Keratinocyte (primary cell): Measurements from ENCODE around the gene CENPS. TPM values are rescaled to one million over a fixed set of nuclear protein-coding genes. Genes with fewer than 3 reads are reported as not detected.
A peak's percentile ranks its signal among the peaks of the same experiment; 100 is the strongest.

Experiments
- DNase-seq: peaks from one replicate; pipeline ENCODE4 v3.0.0-alpha.2; 2011; ENCODE audit warnings: low read depth, missing footprints, low spot score
- FAIRE-seq: peaks from 2 replicates; lab custom pipeline; 2011; peaks lifted over from hg19 to GRCh38; lab: Jason Lieb, UNC
- H2AFZ ChIP-seq: 2 replicates; pipeline ENCODE4 v1.6.0; 2012; ENCODE audit warnings: low read length, control low read depth, inconsistent platforms; ENCODE audit not compliant: control insufficient read depth
- H3K27ac ChIP-seq: 2 replicates; pipeline ENCODE4 v1.5.1; 2011; ENCODE audit warnings: low read length; ENCODE audit not compliant: control insufficient read depth, insufficient read depth
- H3K27me3 ChIP-seq: 3 replicates; pipeline ENCODE4 v1.6.0; 2011; ENCODE audit warnings: low read length; ENCODE audit not compliant: control insufficient read depth, insufficient read depth; ENCODE audit errors: extremely low read depth
- H3K36me3 ChIP-seq, 2 experiments: 2 replicates in 1 of 2; 3 replicates in 1 of 2; pipeline ENCODE4 v1.5.1; 2011; ENCODE audit warnings: low read length in 2 of 2, mild to moderate bottlenecking in 1 of 2; ENCODE audit not compliant: control insufficient read depth in 2 of 2, insufficient read depth in 2 of 2; ENCODE audit errors: extremely low read depth in 1 of 2
- H3K4me1 ChIP-seq: 3 replicates; pipeline ENCODE4 v1.5.1; 2011; ENCODE audit warnings: low read length; ENCODE audit not compliant: control insufficient read depth, insufficient read depth; ENCODE audit errors: extremely low read depth
- H3K4me2 ChIP-seq: 3 replicates; pipeline ENCODE4 v1.6.0; 2011; ENCODE audit warnings: low read depth, low read length; ENCODE audit not compliant: control insufficient read depth, insufficient read depth; ENCODE audit errors: extremely low read depth
- H3K4me3 ChIP-seq, 3 experiments: fragments of 200-600 bp in 1 of 3; sonication (generic) in 1 of 3; 2 replicates in 2 of 3; 3 replicates in 1 of 3; pipeline ENCODE4 v1.5.1; 2011 to 2016; ENCODE audit warnings: low read length in 3 of 3, mild to moderate bottlenecking in 3 of 3, control low read depth in 2 of 3, inconsistent platforms in 1 of 3, low read depth in 1 of 3, mixed read lengths in 1 of 3, mixed run types in 1 of 3, moderate library complexity in 1 of 3; ENCODE audit not compliant: control insufficient read depth in 2 of 3, insufficient read depth in 2 of 3; ENCODE audit errors: extremely low read depth in 1 of 3
- H3K79me2 ChIP-seq: 2 replicates; pipeline ENCODE4 v1.6.0; 2012; ENCODE audit warnings: low read length; ENCODE audit not compliant: control insufficient read depth, insufficient read depth
- H3K9ac ChIP-seq: 3 replicates; pipeline ENCODE4 v1.6.0; 2011; ENCODE audit warnings: low read length; ENCODE audit not compliant: control insufficient read depth, insufficient read depth; ENCODE audit errors: extremely low read depth
- H3K9me1 ChIP-seq: 3 replicates; pipeline ENCODE4 v1.6.0; 2011; ENCODE audit warnings: low read length; ENCODE audit not compliant: control insufficient read depth, insufficient read depth; ENCODE audit errors: extremely low read depth
- H3K9me3 ChIP-seq: 2 replicates; pipeline ENCODE4 v1.5.1; 2012; ENCODE audit warnings: low read depth, low read length; ENCODE audit not compliant: control insufficient read depth
- H4K20me1 ChIP-seq: 3 replicates; pipeline ENCODE4 v1.6.0; 2011; ENCODE audit warnings: low read length; ENCODE audit not compliant: control insufficient read depth, insufficient read depth; ENCODE audit errors: extremely low read depth
- CTCF ChIP-seq, 3 experiments: IDR thresholded peaks in 1 of 3; conservative IDR thresholded peaks in 1 of 3; optimal IDR thresholded peaks in 1 of 3; 2 replicates in 2 of 3; 3 replicates in 1 of 3; pipeline versions ENCODE3 to v1.5.1; 2011; ENCODE audit warnings: low read length in 3 of 3, mild to moderate bottlenecking in 3 of 3, moderate library complexity in 2 of 3, control low read depth in 1 of 3, inconsistent platforms in 1 of 3; ENCODE audit not compliant: insufficient read depth in 2 of 3; ENCODE audit errors: extremely low read depth in 1 of 3
- EZH2 ChIP-seq: IDR thresholded peaks from one replicate; pipeline ENCODE4 v1.6.1; 2012; ENCODE audit warnings: inconsistent platforms, mild to moderate bottlenecking, low read length, moderate library complexity
- dilution Hi-C: fragments of 300-500 bp; cut with MboI; formaldehyde crosslinking; loops from one replicate; pipeline ENCODE4 v1.7.0; 2020; ENCODE audit warnings: low sequenced_read_pairs; ENCODE audit not compliant: extremely low pct_ligation_motif_present
- polyA plus RNA-seq, 5 experiments: library from polyadenylated mRNA; depleted of rRNA in 3 of 5; stranded (reverse) in 3 of 5; stranded (forward) in 1 of 5; unstranded in 1 of 5; fragments of >200 nt; gene quantifications; 1 replicate in 1 of 5; 2 replicates in 3 of 5; 3 replicates in 1 of 5; pipeline versions ENCODE4 v1.2.1 to v1.2.3, GENCODE V29; 2011 to 2012; ENCODE audit warnings: missing spikeins in 2 of 5, low read depth in 1 of 5, low replicate concordance in 1 of 5

CENPS gene
- polyA plus RNA-seq, 1 donor (not counting 4 experiments of a cell fraction or from before 2014, with no cell fraction given), result 10.3 TPM

- peak overlapping the region; percentile 72 to 90 (median 80) for H3K4me3 ChIP-seq
- H3K4me1 ChIP-seq, result peaks cover 12% of the 10 kb centered on the region
- peaks cover 0 to 2% of the 10 kb centered on the region in 2 experiments for H3K36me3 ChIP-seq
- no peak for DNase-seq
- H3K9me3 ChIP-seq, result no peaks in the 10 kb centered on the region
- no peaks in the 10 kb centered on the region for H3K9me1 ChIP-seq
- peak overlapping the region; percentile 93 for H3K9ac ChIP-seq
- TF ChIP-seq CTCF (optimal IDR thresholded peaks at IDR 0.05 in 1 of 3, IDR thresholded peaks at IDR 0.05 in 1 of 3, conservative IDR thresholded peaks at IDR 0.05 in 1 of 3; ENCODE audit: extremely low read depth in 1 of 3, insufficient read depth in 2 of 3, low read length in 3 of 3), result no peak
- no peak for TF ChIP-seq EZH2
- peaks cover 10% of the 10 kb centered on the region for H3K79me2 ChIP-seq
- H4K20me1 ChIP-seq, result no peaks in the 10 kb centered on the region
- dilution Hi-C loops, result no loop called here
- H3K4me2 ChIP-seq, result peak overlapping the region; percentile 99
- no peak for FAIRE-seq
- peak overlapping the region; percentile 99 for H2AFZ ChIP-seq
- H3K27ac ChIP-seq, result peak overlapping the region; percentile 79
- H3K27me3 ChIP-seq, result no peaks in the 10 kb centered on the region
Observed at GRCh38 chr1:10431070-10431730, 967 bp downstream of the CENPS start.

- TF ChIP-seq EZH2 (no peak), CTCF (optimal IDR thresholded peaks at IDR 0.05 in 1 of 3, IDR thresholded peaks at IDR 0.05 in 1 of 3, conservative IDR thresholded peaks at IDR 0.05 in 1 of 3; ENCODE audit: extremely low read depth in 1 of 3, insufficient read depth in 2 of 3, low read length in 3 of 3) (no peak)
- Histone ChIP-seq H3K9ac (no peak overlapping the region), H3K79me2 (peaks cover 10% of the 10 kb centered on the region), H3K36me3 (peaks cover 0 to 2% of the 10 kb centered on the region in 2 experiments), H3K4me2 (no peak overlapping the region), H3K9me3 (no peaks in the 10 kb centered on the region), H3K27ac (no peak overlapping the region), H4K20me1 (no peaks in the 10 kb centered on the region), H3K4me1 (peaks cover 12% of the 10 kb centered on the region), H3K9me1 (no peaks in the 10 kb centered on the region), H3K4me3 (no peak overlapping the region), H3K27me3 (no peaks in the 10 kb centered on the region), H2AFZ (no peak overlapping the region)
- FAIRE-seq, result no peak
- DNase-seq, result no peak
- dilution Hi-C loops, result no loop called here
Observed at GRCh38 chr1:10432910-10433700, 2.9 kb downstream of the CENPS start.
